H9 (cell line): ENCODE results near the gene GPHN. TPM values are rescaled to one million over a fixed set of nuclear protein-coding genes. Genes with fewer than 3 reads are reported as not detected.

Source experiments
- DNase-seq: peaks from one replicate; pipeline ENCODE4 v3.0.0-alpha.2; 2017
- H2AFZ ChIP-seq: one replicate; pipeline ENCODE4 v1.6.1; 2013; ENCODE audit warnings: mild to moderate bottlenecking, low read length, control low read depth, moderate library complexity
- H2AK5ac ChIP-seq: 2 replicates; pipeline ENCODE4 v1.6.1; 2013; ENCODE audit warnings: low read length, control low read depth, mixed read lengths; ENCODE audit not compliant: insufficient read length
- H2BK120ac ChIP-seq: one replicate; pipeline ENCODE4 v1.6.1; 2013; ENCODE audit warnings: low read depth, mild to moderate bottlenecking, low read length, control low read depth, inconsistent platforms; ENCODE audit not compliant: poor library complexity, severe bottlenecking
- H2BK12ac ChIP-seq: 2 replicates; pipeline ENCODE4 v1.6.1; 2013; ENCODE audit warnings: low read length, control low read depth, mixed read lengths, low read depth; ENCODE audit not compliant: insufficient read length
- H2BK15ac ChIP-seq: 2 replicates; pipeline ENCODE4 v1.6.1; 2013; ENCODE audit warnings: low read depth, low read length, control low read depth
- H2BK20ac ChIP-seq: one replicate; pipeline ENCODE4 v1.6.1; 2013; ENCODE audit warnings: low read depth, mild to moderate bottlenecking, low read length, control low read depth, inconsistent platforms; ENCODE audit not compliant: poor library complexity, severe bottlenecking
- H2BK5ac ChIP-seq: 2 replicates; pipeline ENCODE4 v1.6.1; 2013; ENCODE audit warnings: low read length, control low read depth, mixed read lengths; ENCODE audit not compliant: insufficient read length
- H3K14ac ChIP-seq: 2 replicates; pipeline ENCODE4 v1.6.1; 2013; ENCODE audit warnings: low read length, control low read depth; ENCODE audit not compliant: insufficient read depth
- H3K18ac ChIP-seq: 2 replicates; pipeline ENCODE4 v1.6.1; 2013; ENCODE audit warnings: low read depth, mild to moderate bottlenecking, mixed read lengths, low read length, control low read depth; ENCODE audit not compliant: insufficient read length
- H3K23ac ChIP-seq: 2 replicates; pipeline ENCODE4 v1.6.1; 2013; ENCODE audit warnings: low read length, control low read depth, mixed read lengths, low read depth; ENCODE audit not compliant: insufficient read length
- H3K23me2 ChIP-seq: 2 replicates; pipeline ENCODE4 v1.6.1; 2013; ENCODE audit warnings: low read depth, mild to moderate bottlenecking, mixed read lengths, low read length, control low read depth; ENCODE audit not compliant: insufficient read length, poor library complexity, severe bottlenecking
- H3K27ac ChIP-seq: 2 replicates; pipeline ENCODE4 v1.5.1; 2013; ENCODE audit warnings: low read length, control low read depth, mixed read lengths, low read depth; ENCODE audit not compliant: insufficient read length
- H3K27me3 ChIP-seq: 2 replicates; pipeline ENCODE4 v1.6.1; 2013; ENCODE audit warnings: low read length, control low read depth, inconsistent platforms; ENCODE audit not compliant: insufficient read depth
- H3K4ac ChIP-seq: 2 replicates; pipeline ENCODE4 v1.6.1; 2013; ENCODE audit warnings: low read depth, mild to moderate bottlenecking, control low read depth, inconsistent platforms, low read length, moderate library complexity
- H3K4me1 ChIP-seq: 2 replicates; pipeline ENCODE4 v1.6.1; 2013; ENCODE audit warnings: low read length, control low read depth, inconsistent platforms; ENCODE audit not compliant: insufficient read depth
- H3K4me2 ChIP-seq: 2 replicates; pipeline ENCODE4 v1.6.1; 2013; ENCODE audit warnings: low read length, control low read depth, mixed read lengths; ENCODE audit not compliant: insufficient read length, insufficient read depth
- H3K56ac ChIP-seq: 2 replicates; pipeline ENCODE4 v1.6.1; 2013; ENCODE audit warnings: low read depth, mild to moderate bottlenecking, mixed read lengths, low read length, control low read depth; ENCODE audit not compliant: insufficient read length
- H3K79me1 ChIP-seq: 2 replicates; pipeline ENCODE4 v1.6.1; 2013; ENCODE audit warnings: low read depth, mild to moderate bottlenecking, moderate library complexity, low read length, control low read depth, inconsistent platforms; ENCODE audit not compliant: insufficient read depth, poor library complexity, severe bottlenecking
- H3K79me2 ChIP-seq: 2 replicates; pipeline ENCODE4 v1.6.1; 2013; ENCODE audit warnings: low read length, control low read depth, inconsistent platforms; ENCODE audit not compliant: insufficient read depth
- H3K9ac ChIP-seq: 2 replicates; pipeline ENCODE4 v1.6.1; 2013; ENCODE audit warnings: low read length, control low read depth, mixed read lengths; ENCODE audit not compliant: insufficient read length; ENCODE audit errors: extremely low read depth
- H3K9me3 ChIP-seq: one replicate; pipeline ENCODE4 v1.6.1; 2013; ENCODE audit warnings: low read depth, low read length, inconsistent platforms; ENCODE audit not compliant: control insufficient read depth
- H3T11ph ChIP-seq: one replicate; pipeline ENCODE4 v1.6.1; 2013; ENCODE audit warnings: mild to moderate bottlenecking, low read length, control low read depth, inconsistent platforms
- H4K20me1 ChIP-seq: one replicate; pipeline ENCODE4 v1.6.1; 2013; ENCODE audit not compliant: control insufficient read depth, insufficient read length, insufficient read depth
- H4K5ac ChIP-seq: 2 replicates; pipeline ENCODE4 v1.6.1; 2013; ENCODE audit warnings: low read depth, mild to moderate bottlenecking, mixed read lengths, low read length, control low read depth; ENCODE audit not compliant: insufficient read length
- H4K8ac ChIP-seq: replicated peaks from 2 replicates; pipeline ENCODE4 v1.6.1; 2013; ENCODE audit warnings: low read length, control low read depth, mixed read lengths, low read depth; ENCODE audit not compliant: insufficient read length
- H4K91ac ChIP-seq: 2 replicates; pipeline ENCODE4 v1.6.1; 2013; ENCODE audit warnings: low read depth, mild to moderate bottlenecking, moderate library complexity, mixed read lengths, low read length, control low read depth; ENCODE audit not compliant: insufficient read length
- H3K27ac Mint-ChIP-seq, 3 experiments: 2 replicates in 2 of 3; 3 replicates in 1 of 3; pipeline ENCODE4 v1.8.0; 2020 to 2021; ENCODE audit warnings: mixed read lengths in 3 of 3, mild to moderate bottlenecking in 1 of 3, moderate library complexity in 1 of 3
- H3K27me3 Mint-ChIP-seq: 2 replicates; pipeline ENCODE4 v1.8.0; 2021; ENCODE audit warnings: low read depth, mild to moderate bottlenecking, moderate library complexity, mixed read lengths
- H3K36me3 Mint-ChIP-seq, 3 experiments: 2 replicates in 2 of 3; 3 replicates in 1 of 3; pipeline ENCODE4 v1.8.0; 2020 to 2021; ENCODE audit warnings: low read depth in 3 of 3, mixed read lengths in 3 of 3; ENCODE audit not compliant: insufficient read depth in 1 of 3
- H3K4me1 Mint-ChIP-seq, 2 experiments: 2 replicates each; pipeline ENCODE4 v1.8.0; 2020; ENCODE audit warnings: mixed read lengths in 2 of 2
- H3K4me3 Mint-ChIP-seq, 2 experiments: 2 replicates in 1 of 2; 3 replicates in 1 of 2; pipeline ENCODE4 v1.8.0; 2020 to 2021; ENCODE audit warnings: mild to moderate bottlenecking in 2 of 2, mixed read lengths in 2 of 2, moderate library complexity in 1 of 2
- H3K9me3 Mint-ChIP-seq, 2 experiments: 2 replicates in 1 of 2; 3 replicates in 1 of 2; pipeline ENCODE4 v1.8.0; 2020; ENCODE audit warnings: mild to moderate bottlenecking in 2 of 2, mixed read lengths in 2 of 2, moderate library complexity in 1 of 2
- CTCF ChIP-seq: fragments of 200-600 bp; sonication (generic); conservative IDR thresholded peaks from 3 replicates; pipeline ENCODE4 v1.8.0; 2021; ENCODE audit warnings: antibody characterized with exemption, mild to moderate bottlenecking
- total RNA-seq: library from RNA; stranded (reverse); gene quantifications from 2 replicates; pipeline ENCODE4 v1.2.1, GENCODE V29; 2021

GPHN gene
- total RNA-seq, 1 experiment from 2014 or later = 16.1 TPM

GRCh38 chr14:66472251-66472650 lies 35.7 kb upstream of the GPHN start:
- Histone ChIP-seq H3K23ac (no peak overlapping the region), H3K23me2 (no peaks in the 10 kb centered on the region)

More at GRCh38 chr14:66472251-66472650, 35.7 kb upstream of the GPHN start:
- Histone ChIP-seq H3K79me2 (no peaks in the 10 kb centered on the region), H3K79me1 (no peaks in the 10 kb centered on the region), H2AK5ac (no peak overlapping the region), H4K20me1 (no peaks in the 10 kb centered on the region), H4K5ac (no peak overlapping the region), H3K27me3 (no peaks in the 10 kb centered on the region), H2BK12ac (no peak overlapping the region), H2AFZ (no peak overlapping the region), H3K4me1 (no peaks in the 10 kb centered on the region), H3K4me2 (no peak overlapping the region), H3T11ph (no peak overlapping the region), H4K8ac (no peak overlapping the region), H3K4ac (no peak overlapping the region), H3K14ac (no peak overlapping the region), H3K9ac (no peak overlapping the region), H3K27ac (no peak overlapping the region), H2BK5ac (no peak overlapping the region), H2BK20ac (no peak overlapping the region), H2BK15ac (no peak overlapping the region), H3K9me3 (peaks cover 6% of the 10 kb centered on the region), H4K91ac (no peak overlapping the region), H2BK120ac (no peak overlapping the region), H3K18ac (no peak overlapping the region), H3K56ac (no peak overlapping the region)
- Mint-ChIP-seq H3K4me3 (no peak overlapping the region), H3K9me3 (peaks cover 46 to 53% of the 10 kb centered on the region in 2 experiments), H3K4me1 (no peaks in the 10 kb centered on the region), H3K27ac (no peak overlapping the region), H3K36me3 (peaks cover 8 to 21% (median 21%) of the 10 kb centered on the region in 3 experiments; a peak in 6 of 7 replicates), H3K27me3 (no peaks in the 10 kb centered on the region)
- no peak for TF ChIP-seq CTCF
- DNase-seq = no peak
